ENCODE results near the gene CDKL1.

GRCh38 chr14:50301914-50302313, 94.8 kb downstream of the CDKL1 start:
- TF ChIP-seq CTCF (IDR thresholded peaks at IDR 0.05) (no peak), EZH2 (IDR thresholded peaks at IDR 0.05) (no peak), EZH2phosphoT487 (IDR thresholded peaks at IDR 0.05) (no peak)
